Non-pigmented ciliary epithelial cell (primary cell): ENCODE data around the gene FAM234A.
A peak's percentile ranks its signal among the peaks of the same experiment; 100 is the strongest.
"Not testable (repeated sequence)": the region's sequence is repeated elsewhere in the genome, so short reads cannot be mapped to it uniquely, and the experiment has no call there.

Source experiments
- DNase-seq: peaks from one replicate; pipeline ENCODE4 v3.0.0-alpha.2; 2010; ENCODE audit warnings: low read depth

FAM234A gene

GRCh38 chr16:265711-266110, 31.1 kb downstream of the FAM234A start:
- DNase-seq = no peak

GRCh38 chr16:266258-267164, 31.9 kb downstream of the FAM234A start:
- no peak for DNase-seq

GRCh38 chr16:267562-267961, 32.9 kb downstream of the FAM234A start:
- DNase-seq = not testable (repeated sequence)

- DNase-seq = no peak
These were observed 33.8 kb downstream of the FAM234A start for GRCh38 chr16:268141-269053.

GRCh38 chr16:269061-269796, 34.6 kb downstream of the FAM234A start:
- no peak for DNase-seq

GRCh38 chr16:270381-271255, 36.0 kb downstream of the FAM234A start:
- DNase-seq = no peak

- no peak for DNase-seq
These were observed 38.3 kb downstream of the FAM234A start for GRCh38 chr16:272633-273546.

- DNase-seq = no peak
These were observed 39.2 kb downstream of the FAM234A start for GRCh38 chr16:273547-274421.

- no peak for DNase-seq
These were observed 40.5 kb downstream of the FAM234A start for GRCh38 chr16:275041-275641.

- no peak for DNase-seq
These were observed 41.2 kb downstream of the FAM234A start, which contains the start of gene RGS11 for GRCh38 chr16:275786-276232. Gene RGS11 (minus strand): TSS chr16:275944. CDS start chr16:275911, 33 bp downstream.

- DNase-seq = no peak
These were observed 41.9 kb downstream of the FAM234A start for GRCh38 chr16:276426-277077.

GRCh38 chr16:278863-279366, 44.3 kb downstream of the FAM234A start:
- peak; percentile 19 for DNase-seq

GRCh38 chr16:279531-279930, 44.9 kb downstream of the FAM234A start:
- no peak for DNase-seq

GRCh38 chr16:280005-280460, 45.4 kb downstream of the FAM234A start:
- no peak for DNase-seq

GRCh38 chr16:280552-280951, 45.9 kb downstream of the FAM234A start, which contains the start of gene ARHGDIG:
Gene ARHGDIG (plus strand): TSS chr16:280591. CDS start chr16:280681, 90 bp downstream.
- DNase-seq = no peak

- DNase-seq = no peak
These were observed 46.5 kb downstream of the FAM234A start for GRCh38 chr16:280991-281659.
